Measurements from ENCODE around the gene PRR12.

- TF ChIP-seq CTCF (IDR thresholded peaks at IDR 0.05) (no peak), POLR2A (IDR thresholded peaks at IDR 0.05) (no peak), EP300 (IDR thresholded peaks at IDR 0.05) (no peak)
Observed at GRCh38 chr19:49636233-49636932, 45.4 kb downstream of the PRR12 start.
